Cardiac fibroblast (primary cell): ENCODE results near the gene FGF14.
A peak's percentile ranks its signal among the peaks of the same experiment; 100 is the strongest.

Experiments
- DNase-seq, 2 donors: peaks; one replicate each; pipeline versions ENCODE4 v3.0.0 to v3.0.0-alpha.2; 2010; ENCODE audit warnings: low read depth in 2 of 2
- H3K4me3 ChIP-seq, 2 donors: replicated peaks in 1 of 2; 1 replicate in 1 of 2; 2 replicates in 1 of 2; pipeline ENCODE4 v1.5.1; 2011; ENCODE audit warnings: low read depth in 2 of 2, low read length in 2 of 2, mild to moderate bottlenecking in 2 of 2, moderate library complexity in 1 of 2
- TF ChIP-seq, protein P1 (sequence below): IDR thresholded peaks from one replicate; pipeline ENCODE4 v1.5.1; 2011; ENCODE audit warnings: low read depth, mild to moderate bottlenecking, low read length, inconsistent platforms

Gene FGF14

GRCh38 chr13:101709952-101710351 is 691.9 kb downstream of the FGF14 start:
- no peak overlapping the region for H3K4me3 ChIP-seq
- DNase-seq = no peak
- TF ChIP-seq, protein P1, sequence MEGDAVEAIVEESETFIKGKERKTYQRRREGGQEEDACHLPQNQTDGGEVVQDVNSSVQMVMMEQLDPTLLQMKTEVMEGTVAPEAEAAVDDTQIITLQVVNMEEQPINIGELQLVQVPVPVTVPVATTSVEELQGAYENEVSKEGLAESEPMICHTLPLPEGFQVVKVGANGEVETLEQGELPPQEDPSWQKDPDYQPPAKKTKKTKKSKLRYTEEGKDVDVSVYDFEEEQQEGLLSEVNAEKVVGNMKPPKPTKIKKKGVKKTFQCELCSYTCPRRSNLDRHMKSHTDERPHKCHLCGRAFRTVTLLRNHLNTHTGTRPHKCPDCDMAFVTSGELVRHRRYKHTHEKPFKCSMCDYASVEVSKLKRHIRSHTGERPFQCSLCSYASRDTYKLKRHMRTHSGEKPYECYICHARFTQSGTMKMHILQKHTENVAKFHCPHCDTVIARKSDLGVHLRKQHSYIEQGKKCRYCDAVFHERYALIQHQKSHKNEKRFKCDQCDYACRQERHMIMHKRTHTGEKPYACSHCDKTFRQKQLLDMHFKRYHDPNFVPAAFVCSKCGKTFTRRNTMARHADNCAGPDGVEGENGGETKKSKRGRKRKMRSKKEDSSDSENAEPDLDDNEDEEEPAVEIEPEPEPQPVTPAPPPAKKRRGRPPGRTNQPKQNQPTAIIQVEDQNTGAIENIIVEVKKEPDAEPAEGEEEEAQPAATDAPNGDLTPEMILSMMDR = no peak

DNA sequence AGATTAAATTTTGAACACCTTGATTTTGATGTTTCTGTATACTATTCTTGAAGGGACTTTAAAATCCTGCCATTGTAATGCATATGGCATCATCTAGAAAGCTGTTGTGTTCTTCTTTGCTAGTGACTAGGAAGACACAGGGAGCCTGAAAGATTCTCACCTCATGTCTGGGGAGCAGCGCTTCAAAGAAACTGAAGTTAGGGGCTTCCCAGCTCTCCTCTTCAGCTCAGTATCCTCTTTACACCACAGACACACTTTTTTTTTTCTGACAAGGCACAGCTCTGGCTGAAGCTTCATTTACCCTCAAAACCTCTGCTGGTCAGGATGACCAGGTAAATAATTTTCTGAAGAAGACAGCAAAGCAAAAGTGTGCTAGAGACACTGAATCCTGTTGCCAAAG is 693.7 kb downstream of the FGF14 start:
- H3K4me3 ChIP-seq = no peak overlapping the region
- no peak for DNase-seq
- TF ChIP-seq, protein P1 = no peak

DNA sequence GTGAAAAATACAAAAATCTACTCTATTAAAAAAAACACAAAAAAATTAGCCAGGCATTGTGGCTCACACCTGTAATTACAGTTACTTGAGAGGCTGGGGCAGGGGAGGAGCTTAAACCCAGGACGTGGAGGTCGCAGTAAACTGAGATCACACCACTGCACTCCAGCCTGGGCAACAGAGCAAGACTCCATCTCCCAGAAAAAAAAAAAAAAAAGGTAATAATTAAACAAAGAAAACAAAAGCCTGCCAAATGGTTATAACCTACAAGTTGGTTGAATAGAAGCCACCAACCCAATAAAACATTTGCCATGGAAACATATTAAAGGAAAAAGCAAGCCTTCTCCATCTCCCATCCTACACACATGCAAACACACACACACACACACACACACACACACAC is 694.2 kb downstream of the FGF14 start:
- DNase-seq = no peak

DNA sequence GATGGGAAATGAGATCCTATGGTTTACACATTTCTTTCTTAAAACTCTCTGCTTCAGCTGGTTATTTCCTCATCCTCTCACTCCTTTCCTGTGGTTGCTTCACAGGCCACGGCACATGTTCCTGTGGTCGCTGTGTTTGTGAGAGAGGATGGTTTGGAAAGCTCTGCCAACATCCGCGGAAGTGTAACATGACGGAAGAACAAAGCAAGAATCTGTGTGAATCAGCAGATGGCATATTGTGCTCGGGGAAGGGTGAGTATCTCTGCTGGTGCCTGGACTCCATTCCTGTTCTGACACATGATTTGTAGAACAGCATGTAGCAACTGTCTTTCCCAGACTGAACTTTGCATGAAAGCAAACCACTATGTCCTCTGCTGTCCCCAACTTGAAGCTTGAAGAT is 695.2 kb downstream of the FGF14 start:
- no peak overlapping the region for H3K4me3 ChIP-seq
- TF ChIP-seq, protein P1 = no peak
- peak; percentile 77 to 96 for DNase-seq

More for the DNA sequence above, 694.2 kb downstream of the FGF14 start:
- TF ChIP-seq, protein P1 = no peak
- H3K4me3 ChIP-seq = no peak overlapping the region

- TF ChIP-seq, protein P1 = no peak
- no peak overlapping the region for H3K4me3 ChIP-seq
- no peak for DNase-seq
Measured at GRCh38 chr13:101703838-101704237, 698.0 kb downstream of the FGF14 start.

GRCh38 chr13:101703081-101703480 is 698.8 kb downstream of the FGF14 start:
- DNase-seq = no peak
- H3K4me3 ChIP-seq = no peak overlapping the region
- TF ChIP-seq, protein P1 = no peak

GRCh38 chr13:101700598-101700997 is 701.2 kb downstream of the FGF14 start:
- DNase-seq = peak; percentile 48 to 78
- TF ChIP-seq, protein P1 = no peak
- H3K4me3 ChIP-seq = no peak overlapping the region
